Stomach (tissue), 4 donors: ENCODE data around the gene SURF6.

ENCODE experiments used
- CTCF ChIP-seq, 7 experiments: fragments of 450-650 bp in 4 of 7; fragments of 200-600 bp in 3 of 7; sonication (generic) in 3 of 7; IDR thresholded peaks; one replicate each; pipeline ENCODE4 v1.5.1; 2016 to 2019; ENCODE audit warnings: antibody characterized with exemption in 7 of 7, control low read depth in 2 of 7, mild to moderate bottlenecking in 1 of 7
- POLR2A ChIP-seq, 4 donors: fragments of 450-650 bp; IDR thresholded peaks; one replicate each; pipeline ENCODE4 v1.6.1; 2016; ENCODE audit warnings: antibody characterized with exemption in 4 of 4, control low read depth in 2 of 4, mild to moderate bottlenecking in 1 of 4, moderate library complexity in 1 of 4

GRCh38 chr9:133282464-133283238, 53.3 kb downstream of the SURF6 start:
- TF ChIP-seq CTCF (IDR thresholded peaks at IDR 0.05) (no peak), POLR2A (IDR thresholded peaks at IDR 0.05) (no peak)
